Calu3 (cell line): ENCODE data around the gene PPP3CA. TPM values are rescaled to one million over a fixed set of nuclear protein-coding genes. Genes with fewer than 3 reads are reported as not detected.

Source experiments
- BruUV-seq: library from RNA; stranded (reverse); fragments of 400-500 nt; replicated peaks from 2 replicates; lab custom pipeline; 2021; lab: Mats Ljungman, UMichigan
- CTCF ChIA-PET: fragments of 300-600 bp; sonication (Branson Sonifier 250); formaldehyde crosslinking; loops from one replicate; lab custom pipeline; 2022; ENCODE audit warnings: antibody characterized with exemption; lab: Charles Lee
- DNase-seq: peaks from one replicate; pipeline ENCODE4 v3.0.0; 2022
- H3K27ac Mint-ChIP-seq: one replicate; pipeline ENCODE4 v1.8.0; 2022; ENCODE audit warnings: mixed read lengths; ENCODE audit not compliant: unreplicated experiment
- H3K27me3 Mint-ChIP-seq: one replicate; pipeline ENCODE4 v1.8.0; 2022; ENCODE audit warnings: mixed read lengths; ENCODE audit not compliant: unreplicated experiment
- H3K36me3 Mint-ChIP-seq: one replicate; pipeline ENCODE4 v1.8.0; 2022; ENCODE audit warnings: mild to moderate bottlenecking, moderate library complexity, mixed read lengths; ENCODE audit not compliant: insufficient read depth, unreplicated experiment
- H3K4me1 Mint-ChIP-seq: one replicate; pipeline ENCODE4 v1.8.0; 2022; ENCODE audit warnings: mild to moderate bottlenecking, low read depth, mixed read lengths; ENCODE audit not compliant: unreplicated experiment
- H3K4me3 Mint-ChIP-seq: one replicate; pipeline ENCODE4 v1.8.0; 2022; ENCODE audit warnings: mild to moderate bottlenecking, low read depth, moderate library complexity, mixed read lengths; ENCODE audit not compliant: unreplicated experiment
- H3K9me3 Mint-ChIP-seq: one replicate; pipeline ENCODE4 v1.8.0; 2022; ENCODE audit warnings: low read depth, mixed read lengths; ENCODE audit not compliant: unreplicated experiment
- intact Hi-C: fragments of 100-400 bp; cut with micrococcal nuclease; formaldehyde crosslinking; loops from one replicate; pipeline ENCODE4 v1.10.0; 2022; ENCODE audit not compliant: unreplicated experiment
- total RNA-seq: library from RNA; stranded (reverse); gene quantifications from 2 replicates; pipeline ENCODE4 v1.2.3, GENCODE V29; 2022
- TF ChIP-seq, protein P1 (sequence below): fragments of 200-600 bp; IDR thresholded peaks from one replicate; pipeline ENCODE4 v1.8.0; 2022; ENCODE audit warnings: antibody characterized with exemption; ENCODE audit not compliant: unreplicated experiment

Gene PPP3CA
- total RNA-seq, 1 experiment from 2014 or later = 33.7 TPM

DNA sequence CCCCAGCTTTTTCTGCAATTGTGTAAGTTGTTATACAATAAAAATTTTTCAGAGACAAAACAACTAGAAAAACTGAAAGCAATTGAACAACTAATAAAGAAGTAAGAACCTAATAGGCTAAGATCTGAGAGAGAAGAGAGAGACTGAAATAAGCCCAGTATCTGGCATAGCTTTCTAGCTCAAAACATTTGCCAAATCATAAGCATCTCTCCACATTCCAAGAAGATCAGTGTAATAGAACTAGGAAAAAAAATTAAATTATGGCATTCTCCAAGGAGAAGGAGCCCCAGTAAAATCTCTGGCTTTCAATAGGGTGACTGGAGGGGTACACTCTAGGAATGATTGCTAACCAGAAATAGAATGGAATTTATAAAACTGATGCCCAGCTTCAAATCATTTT, 19.0 kb upstream of the PPP3CA start:
- H3K9me3 Mint-ChIP-seq = peaks cover 6% of the 10 kb centered on the region
- BruUV-seq = no TSS peak
- peaks cover 19% of the 10 kb centered on the region for H3K4me1 Mint-ChIP-seq
- TF ChIP-seq, protein P1, sequence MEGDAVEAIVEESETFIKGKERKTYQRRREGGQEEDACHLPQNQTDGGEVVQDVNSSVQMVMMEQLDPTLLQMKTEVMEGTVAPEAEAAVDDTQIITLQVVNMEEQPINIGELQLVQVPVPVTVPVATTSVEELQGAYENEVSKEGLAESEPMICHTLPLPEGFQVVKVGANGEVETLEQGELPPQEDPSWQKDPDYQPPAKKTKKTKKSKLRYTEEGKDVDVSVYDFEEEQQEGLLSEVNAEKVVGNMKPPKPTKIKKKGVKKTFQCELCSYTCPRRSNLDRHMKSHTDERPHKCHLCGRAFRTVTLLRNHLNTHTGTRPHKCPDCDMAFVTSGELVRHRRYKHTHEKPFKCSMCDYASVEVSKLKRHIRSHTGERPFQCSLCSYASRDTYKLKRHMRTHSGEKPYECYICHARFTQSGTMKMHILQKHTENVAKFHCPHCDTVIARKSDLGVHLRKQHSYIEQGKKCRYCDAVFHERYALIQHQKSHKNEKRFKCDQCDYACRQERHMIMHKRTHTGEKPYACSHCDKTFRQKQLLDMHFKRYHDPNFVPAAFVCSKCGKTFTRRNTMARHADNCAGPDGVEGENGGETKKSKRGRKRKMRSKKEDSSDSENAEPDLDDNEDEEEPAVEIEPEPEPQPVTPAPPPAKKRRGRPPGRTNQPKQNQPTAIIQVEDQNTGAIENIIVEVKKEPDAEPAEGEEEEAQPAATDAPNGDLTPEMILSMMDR = no peak
- H3K36me3 Mint-ChIP-seq = no peaks in the 10 kb centered on the region
- H3K27me3 Mint-ChIP-seq = no peaks in the 10 kb centered on the region
- CTCF ChIA-PET = no interaction called here
- H3K4me3 Mint-ChIP-seq = no peak overlapping the region
- DNase-seq = no peak
- intact Hi-C loops = no loop called here
- no peak overlapping the region for H3K27ac Mint-ChIP-seq

DNA sequence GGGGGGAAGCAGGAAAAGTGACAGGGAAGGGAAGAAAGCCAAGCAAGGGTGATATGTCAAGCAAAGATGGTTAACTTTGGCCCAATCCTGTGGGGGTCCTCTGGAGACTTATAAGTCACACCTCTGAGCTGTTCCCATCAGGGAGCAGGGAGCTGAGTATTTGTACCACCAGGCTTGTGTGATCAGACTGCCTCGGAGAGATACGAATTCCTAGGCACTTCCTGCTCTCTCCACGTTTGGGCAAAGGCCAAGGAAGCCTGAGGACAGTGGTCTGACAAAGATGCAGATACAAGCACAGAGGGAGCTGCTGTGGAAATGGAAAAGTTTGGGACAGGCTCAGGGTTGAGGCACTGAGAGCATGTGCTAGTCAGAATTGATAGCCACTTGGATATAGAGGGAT, 10.4 kb upstream of the PPP3CA start:
- DNase-seq = no peak
- BruUV-seq = no TSS peak
- intact Hi-C loops = loop anchor here (5.0 to 10.0 kb wide), 2 partner anchors 57 to 190 kb away; no protein-coding TSS in a partner anchor
- Mint-ChIP-seq H3K4me3 (no peak overlapping the region), H3K27ac (peak overlapping the region; percentile 36), H3K9me3 (peaks cover 4% of the 10 kb centered on the region), H3K27me3 (no peaks in the 10 kb centered on the region), H3K4me1 (peaks cover 41% of the 10 kb centered on the region), H3K36me3 (no peaks in the 10 kb centered on the region)
- TF ChIP-seq, protein P1 = no peak
- CTCF ChIA-PET = no interaction called here

DNA sequence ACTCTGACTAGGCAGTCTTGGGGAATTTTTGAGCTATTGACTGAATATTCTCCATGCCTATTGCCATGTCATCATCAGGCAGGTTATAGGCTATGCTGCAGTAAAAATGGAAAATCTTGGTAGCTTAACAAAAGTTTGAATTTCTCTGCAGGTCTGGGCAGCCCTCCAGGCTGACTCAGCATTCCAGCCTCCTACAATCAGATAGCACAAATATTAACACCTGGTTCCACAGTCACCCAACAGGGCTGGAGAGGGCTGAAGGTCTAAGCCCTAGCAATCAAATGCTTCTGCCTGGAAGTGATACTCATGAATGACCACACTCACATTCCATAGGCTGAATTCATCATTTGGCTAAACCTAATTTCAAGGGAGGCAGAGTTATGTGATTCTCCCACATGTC, 9.6 kb upstream of the PPP3CA start:
- TF ChIP-seq, protein P1 = no peak
- peaks cover 4% of the 10 kb centered on the region for H3K9me3 Mint-ChIP-seq
- CTCF ChIA-PET = no interaction called here
- intact Hi-C loops = loop anchor here (5.0 to 10.0 kb wide), 2 partner anchors 58 to 190 kb away; no protein-coding TSS in a partner anchor
- peak overlapping the region; percentile 45 for H3K4me3 Mint-ChIP-seq
- H3K27ac Mint-ChIP-seq = peak overlapping the region; percentile 68
- H3K36me3 Mint-ChIP-seq = no peaks in the 10 kb centered on the region
- no TSS peak for BruUV-seq
- DNase-seq = peak; percentile 55
- peaks cover 41% of the 10 kb centered on the region for H3K4me1 Mint-ChIP-seq
- no peaks in the 10 kb centered on the region for H3K27me3 Mint-ChIP-seq

DNA sequence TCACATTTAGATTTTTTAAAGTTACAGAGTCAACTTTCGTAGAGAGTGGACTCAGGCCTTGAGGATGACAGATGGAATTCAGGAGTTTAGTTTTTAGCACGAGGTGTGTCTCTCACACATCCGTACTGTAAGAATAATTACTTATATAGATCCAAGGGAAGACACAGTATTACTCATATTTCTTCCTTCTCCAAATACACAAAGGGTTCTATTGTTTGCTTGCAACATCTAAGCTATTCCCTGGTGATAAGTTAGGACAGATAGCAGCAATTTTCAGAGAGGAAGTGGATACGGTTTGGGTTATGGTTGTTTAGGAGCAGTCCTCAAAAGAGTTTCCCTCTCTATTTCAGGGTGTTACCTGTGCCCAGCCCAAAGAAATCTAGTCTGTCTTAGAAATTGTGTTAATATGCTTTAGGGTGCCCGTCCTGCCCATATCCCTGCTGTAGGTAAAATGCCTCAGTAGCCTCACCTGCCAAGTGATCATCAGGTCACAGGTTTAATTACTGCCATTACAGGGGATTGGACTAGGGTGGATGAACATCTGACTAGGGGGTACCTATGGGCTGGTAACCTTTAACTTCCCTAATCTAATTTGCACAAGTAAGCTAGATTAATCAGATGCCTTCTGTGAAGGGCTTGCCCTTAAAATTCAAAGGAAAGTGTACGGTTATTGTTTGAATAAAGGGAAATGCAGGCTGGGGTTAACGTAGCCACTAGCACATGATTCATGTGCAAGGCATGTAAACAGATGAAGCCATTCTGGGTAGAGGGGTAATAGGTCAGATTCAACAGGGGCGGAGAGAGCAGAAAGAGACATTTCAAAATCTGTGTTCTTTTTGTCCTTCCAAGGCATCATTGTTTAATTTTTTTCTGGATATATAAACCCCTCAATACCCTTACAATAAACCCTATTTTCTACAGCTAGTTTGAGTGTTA, 8.7 kb upstream of the PPP3CA start:
- DNase-seq = peak; percentile 25
- TF ChIP-seq, protein P1 = no peak
- H3K36me3 Mint-ChIP-seq = no peaks in the 10 kb centered on the region
- H3K4me3 Mint-ChIP-seq = peak overlapping the region; percentile 45
- H3K27ac Mint-ChIP-seq = peak overlapping the region; percentile 68
- intact Hi-C loops = loop anchor here (5.0 to 10.0 kb wide), 2 partner anchors 59 to 189 kb away; no protein-coding TSS in a partner anchor
- peaks cover 41% of the 10 kb centered on the region for H3K4me1 Mint-ChIP-seq
- no peaks in the 10 kb centered on the region for H3K27me3 Mint-ChIP-seq
- no TSS peak for BruUV-seq
- peaks cover 4% of the 10 kb centered on the region for H3K9me3 Mint-ChIP-seq
- CTCF ChIA-PET = interaction anchor here (0.5 to 0.6 kb wide), 2 partner anchors 228 to 347 kb away, joined by 3 to 4 read pairs; no protein-coding TSS in a partner anchor
